KOPT-K1 (cell line): ENCODE measurements around the gene DPP6.

Experiments
- H3K27ac ChIP-seq: fragments of 200-600 bp; sonication (generic); 2 replicates; pipeline ENCODE4 v1.5.1; 2016; ENCODE audit warnings: antibody characterized with exemption, mild to moderate bottlenecking, low read depth, low read length; ENCODE audit not compliant: poor library complexity, severe bottlenecking
- H3K36me3 ChIP-seq: fragments of 200-600 bp; sonication (generic); 2 replicates; pipeline ENCODE4 v1.5.1; 2017; ENCODE audit warnings: antibody characterized with exemption, mild to moderate bottlenecking, low read length, moderate library complexity; ENCODE audit not compliant: insufficient read depth
- H3K9me3 ChIP-seq: fragments of 200-600 bp; sonication (generic); 2 replicates; pipeline ENCODE4 v1.5.1; 2017; ENCODE audit warnings: antibody characterized with exemption, low read length, mild to moderate bottlenecking; ENCODE audit not compliant: insufficient read depth, poor library complexity, severe bottlenecking

DPP6 gene

DNA sequence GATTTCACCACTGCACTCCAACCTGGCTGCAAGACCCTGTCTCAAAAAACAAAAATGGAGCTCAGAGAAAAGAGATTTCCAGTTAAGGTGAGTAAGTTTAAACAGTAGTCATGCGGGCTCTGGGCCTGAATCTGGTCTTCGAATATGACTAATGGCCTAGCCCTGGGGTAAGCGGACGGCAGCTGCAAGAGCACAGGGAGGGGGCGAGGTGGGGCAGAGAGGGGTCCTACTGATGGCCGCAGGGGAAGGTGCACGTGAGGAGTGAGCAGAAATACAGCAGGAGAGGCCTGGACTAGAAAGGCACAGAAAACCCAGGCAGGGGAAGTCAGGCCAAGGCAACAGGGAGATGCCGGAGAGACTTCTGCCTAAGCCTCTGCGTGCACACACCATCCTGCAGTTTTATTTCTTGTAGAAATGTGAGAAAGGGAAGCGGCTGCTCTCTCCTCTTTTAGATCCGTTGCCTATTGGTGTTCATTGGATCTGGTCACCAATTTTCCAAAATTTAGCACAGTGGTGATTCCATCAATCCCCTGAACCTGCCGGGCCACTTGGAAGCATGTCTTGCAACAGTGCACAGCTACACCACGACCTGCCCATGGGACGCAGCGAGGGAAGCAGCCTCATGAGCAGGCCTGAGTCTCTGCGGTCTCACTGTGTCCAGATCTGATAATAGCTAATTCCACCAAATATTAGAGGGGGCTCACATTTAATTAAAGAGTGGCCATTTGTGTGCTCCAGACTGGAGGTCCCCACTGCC lies 811.7 kb downstream of the DPP6 start:
- no peaks in the 10 kb centered on the region for H3K36me3 ChIP-seq
- H3K9me3 ChIP-seq = no peaks in the 10 kb centered on the region
- no peak overlapping the region for H3K27ac ChIP-seq

DNA sequence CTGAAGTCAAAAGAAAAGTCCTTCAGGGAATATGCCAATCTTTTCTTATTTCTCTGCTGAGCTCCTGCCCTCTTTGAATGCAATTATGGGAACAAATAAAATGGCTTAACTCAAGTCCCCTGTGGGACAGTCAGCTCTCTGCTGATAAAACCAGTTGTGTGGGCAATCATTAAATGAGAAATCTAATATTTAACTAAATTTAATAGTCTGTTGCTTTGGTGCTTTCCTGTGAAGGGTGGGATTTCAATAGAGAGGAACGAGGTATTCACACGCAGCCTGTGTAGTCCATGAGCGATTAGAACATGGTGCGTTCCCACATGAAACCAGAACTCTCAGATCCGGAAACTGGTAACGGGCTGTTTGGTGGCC lies 812.3 kb downstream of the DPP6 start:
- no peaks in the 10 kb centered on the region for H3K36me3 ChIP-seq
- no peak overlapping the region for H3K27ac ChIP-seq
- no peaks in the 10 kb centered on the region for H3K9me3 ChIP-seq

DNA sequence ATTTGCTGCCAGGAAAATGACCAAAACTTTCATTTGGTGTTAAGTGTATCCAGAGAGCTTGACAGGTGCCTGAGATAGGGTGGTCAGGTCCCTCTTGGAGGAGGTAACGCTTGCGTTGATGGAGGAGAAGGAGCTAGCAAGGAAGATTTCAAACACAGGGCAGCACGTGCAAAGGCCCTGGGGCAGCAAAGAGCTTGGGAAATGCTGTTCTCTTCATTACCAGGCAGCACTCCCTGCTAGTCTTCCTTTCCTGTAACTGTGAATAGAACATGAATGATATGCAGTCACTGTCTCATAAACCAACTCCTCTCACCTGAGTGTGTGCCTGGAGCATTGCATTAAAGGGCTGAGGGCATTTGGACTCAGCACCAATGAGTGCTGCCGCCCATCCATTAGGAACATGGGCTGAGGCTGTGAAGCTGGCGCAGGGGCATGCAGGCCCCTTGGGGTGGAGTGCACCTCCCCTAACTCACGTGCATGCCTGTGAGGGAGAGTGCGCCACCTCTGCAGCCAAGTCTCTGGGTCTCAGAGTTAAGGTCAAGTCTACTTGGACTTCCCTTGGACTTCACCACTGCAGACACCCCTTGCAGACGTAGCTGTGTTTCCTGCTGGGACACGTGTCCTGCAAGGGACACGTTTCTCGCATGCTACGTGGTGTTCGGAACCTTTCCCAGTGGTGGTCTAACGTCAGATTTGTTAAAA lies 813.9 kb downstream of the DPP6 start:
- Histone ChIP-seq H3K27ac (no peak overlapping the region), H3K9me3 (no peaks in the 10 kb centered on the region), H3K36me3 (no peaks in the 10 kb centered on the region)

DNA sequence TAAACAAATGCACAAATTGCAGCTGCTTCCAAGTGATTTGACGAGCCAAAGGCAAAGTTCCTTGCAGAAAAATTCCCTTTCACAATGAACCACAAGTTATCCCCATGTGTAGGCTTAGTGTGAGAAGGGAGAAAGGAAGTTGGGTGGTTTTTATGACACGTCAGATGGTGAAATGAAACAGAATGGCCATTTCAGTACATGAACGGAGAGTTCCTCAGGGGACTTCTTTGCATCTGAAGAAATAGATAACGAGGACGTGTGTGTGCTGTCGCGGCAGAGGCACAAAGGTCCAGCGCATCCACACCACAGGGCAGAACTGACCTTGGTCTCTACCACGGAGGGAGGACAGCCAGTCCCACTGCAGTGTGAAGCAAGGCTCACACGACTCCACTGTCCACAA lies 814.9 kb downstream of the DPP6 start:
- no peak overlapping the region for H3K27ac ChIP-seq
- no peaks in the 10 kb centered on the region for H3K36me3 ChIP-seq
- H3K9me3 ChIP-seq = no peaks in the 10 kb centered on the region

DNA sequence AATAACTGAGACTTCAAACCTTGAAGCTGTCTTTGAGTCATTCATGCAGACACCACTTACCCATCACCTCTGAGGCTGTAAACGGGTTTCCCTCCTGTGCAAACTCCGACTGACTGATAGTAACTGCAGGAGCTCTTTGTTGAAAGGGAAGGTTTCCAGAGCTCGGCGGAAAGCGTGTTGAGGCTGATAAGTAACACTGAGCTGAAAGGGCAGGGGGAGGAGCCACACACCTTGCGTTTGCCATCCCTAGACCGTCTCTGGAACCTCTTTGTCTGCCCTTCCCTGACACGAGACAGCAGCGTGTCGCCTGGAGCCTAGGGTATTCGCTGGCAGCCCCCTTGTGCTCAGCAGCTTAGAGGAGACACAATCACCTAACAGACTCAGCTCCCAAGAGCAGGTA lies 816.7 kb downstream of the DPP6 start:
- H3K36me3 ChIP-seq = no peaks in the 10 kb centered on the region
- no peaks in the 10 kb centered on the region for H3K9me3 ChIP-seq
- H3K27ac ChIP-seq = no peak overlapping the region

DNA sequence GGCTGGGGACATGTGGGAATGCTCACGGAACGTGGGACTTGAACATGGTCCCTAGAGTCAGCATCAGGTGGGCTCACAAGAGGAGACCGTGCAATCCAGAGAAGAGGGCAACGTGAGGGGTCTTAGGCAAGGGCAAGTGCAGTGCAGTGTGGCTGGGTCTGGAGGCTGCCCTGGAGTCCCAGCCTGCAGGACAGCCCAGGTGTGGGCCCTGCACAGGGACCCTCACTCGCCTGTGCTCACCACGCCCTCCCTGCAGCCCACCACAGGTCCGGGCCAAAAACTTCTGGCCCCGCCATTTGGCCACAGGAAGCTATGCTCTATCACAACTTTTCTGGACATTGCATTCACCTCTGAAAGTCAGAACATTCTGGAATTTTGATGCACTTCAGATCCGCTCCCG lies 817.2 kb downstream of the DPP6 start:
- no peaks in the 10 kb centered on the region for H3K36me3 ChIP-seq
- H3K9me3 ChIP-seq = no peaks in the 10 kb centered on the region
- H3K27ac ChIP-seq = no peak overlapping the region

DNA sequence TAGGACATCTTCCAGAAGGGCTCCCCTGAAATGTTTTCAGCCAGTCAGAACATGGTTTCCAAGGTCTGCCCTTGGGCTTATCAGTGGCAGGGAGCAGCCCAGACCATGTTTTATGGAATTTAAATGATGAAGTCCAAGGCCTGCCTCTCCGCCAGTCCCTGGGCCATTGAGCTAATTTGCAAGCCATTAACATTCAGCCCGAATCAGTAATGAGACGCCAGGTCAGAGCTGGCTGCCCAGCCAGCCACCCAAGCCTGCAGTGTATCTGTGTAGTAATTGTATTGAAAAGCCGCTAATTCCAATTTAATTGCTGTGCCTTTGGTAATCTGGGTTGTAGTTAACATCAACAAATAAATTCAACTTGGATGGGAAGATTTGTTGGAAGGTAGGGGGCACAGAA lies 819.3 kb downstream of the DPP6 start:
- Histone ChIP-seq H3K36me3 (no peaks in the 10 kb centered on the region), H3K27ac (no peak overlapping the region), H3K9me3 (no peaks in the 10 kb centered on the region)

DNA sequence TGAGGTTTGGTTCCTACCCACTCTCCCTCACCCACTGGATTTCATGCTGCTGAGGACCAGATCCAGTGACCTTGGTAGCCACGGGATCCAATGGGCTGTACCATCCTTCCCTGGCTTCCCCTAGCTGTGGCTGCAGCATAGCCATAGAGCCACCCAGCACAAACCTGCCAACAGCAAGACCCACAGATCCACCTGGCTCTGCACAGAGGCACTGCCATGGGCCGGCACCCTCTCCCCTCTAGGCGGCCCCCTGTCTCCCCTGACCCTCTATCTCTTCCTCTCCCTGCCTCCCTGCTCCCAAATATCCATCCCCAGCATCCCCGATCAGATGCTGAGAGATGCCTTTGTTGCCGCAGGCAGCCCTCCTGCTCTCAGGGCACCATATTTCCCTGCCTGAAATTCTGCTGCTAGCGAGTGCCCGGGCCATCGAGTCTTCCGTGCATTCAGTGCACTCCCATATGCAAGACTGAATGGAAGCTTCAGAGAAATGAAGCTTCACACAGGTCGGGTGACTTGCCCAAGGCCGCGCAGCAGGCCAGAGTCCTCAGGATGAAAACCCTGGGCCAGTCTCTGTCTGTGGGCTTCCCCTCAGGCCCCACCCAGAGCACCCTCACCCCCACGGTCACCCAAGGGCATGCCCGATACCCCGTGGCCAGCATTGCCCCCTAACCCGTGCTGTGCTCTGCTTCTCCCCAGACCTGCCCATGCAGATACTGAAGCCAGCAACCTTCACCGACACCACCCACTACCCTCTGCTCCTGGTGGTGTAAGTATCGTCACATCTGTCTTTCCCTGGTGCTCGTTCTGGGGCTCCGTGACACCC lies 819.9 kb downstream of the DPP6 start:
- no peaks in the 10 kb centered on the region for H3K36me3 ChIP-seq
- H3K9me3 ChIP-seq = no peaks in the 10 kb centered on the region
- H3K27ac ChIP-seq = no peak overlapping the region

DNA sequence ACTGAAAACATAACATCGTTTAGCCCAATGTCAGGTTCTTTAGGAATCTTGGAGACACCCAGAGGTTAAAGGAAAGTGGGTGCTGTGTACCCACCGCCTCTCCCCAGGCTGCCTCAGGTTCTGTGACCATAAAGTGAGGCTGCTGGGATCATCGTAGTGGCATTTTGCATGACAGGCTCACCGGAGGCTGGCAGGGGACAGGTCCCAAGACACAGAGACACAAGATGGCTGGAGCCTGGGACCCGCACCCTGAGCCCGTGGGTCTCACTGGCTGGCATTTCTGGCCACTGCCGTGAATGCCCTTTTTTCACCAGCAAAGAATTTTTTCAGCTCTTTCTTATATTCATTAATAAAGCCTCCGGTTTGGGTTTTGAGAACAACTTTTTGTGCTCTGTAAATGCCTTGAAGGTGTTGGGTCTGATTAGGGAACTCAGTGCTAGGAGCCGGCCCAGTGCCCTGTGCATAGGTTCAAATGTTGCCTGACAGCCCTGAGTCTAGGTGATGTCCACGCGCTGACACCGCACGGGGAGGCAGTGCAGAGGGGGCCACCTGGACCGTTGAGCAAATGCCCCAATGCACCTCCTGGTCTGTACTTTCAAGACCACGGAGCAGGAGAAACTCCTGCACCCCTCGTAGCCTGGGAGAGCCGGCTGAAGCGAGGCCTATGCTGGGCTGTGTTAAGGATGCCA lies 820.8 kb downstream of the DPP6 start:
- Histone ChIP-seq H3K9me3 (no peaks in the 10 kb centered on the region), H3K36me3 (no peaks in the 10 kb centered on the region), H3K27ac (no peak overlapping the region)

DNA sequence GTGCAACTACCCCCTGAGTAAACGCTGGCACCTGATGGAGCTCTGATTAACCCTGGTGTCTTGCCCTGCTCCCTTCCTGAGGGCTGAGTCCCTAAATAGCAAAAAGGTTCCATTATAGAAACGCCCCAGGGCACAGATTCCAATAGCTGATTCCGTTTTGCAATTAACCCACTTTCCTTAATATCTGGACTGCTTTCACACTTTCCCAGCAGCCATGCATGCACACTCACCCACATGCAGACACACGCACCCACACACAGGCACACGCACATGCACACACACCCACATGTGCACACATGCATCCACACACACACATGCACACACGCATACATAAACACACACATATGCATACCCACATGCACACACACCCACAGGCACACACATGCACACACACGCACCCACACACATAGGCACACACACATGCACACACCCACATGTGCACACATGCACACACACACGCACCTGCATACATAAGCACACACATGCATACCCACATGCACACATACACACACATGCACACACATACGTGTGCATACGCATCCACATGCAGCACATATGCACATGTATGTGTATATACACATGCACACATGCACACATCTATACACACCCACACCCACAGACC lies 821.4 kb downstream of the DPP6 start:
- Histone ChIP-seq H3K9me3 (no peaks in the 10 kb centered on the region), H3K36me3 (no peaks in the 10 kb centered on the region), H3K27ac (no peak overlapping the region)

DNA sequence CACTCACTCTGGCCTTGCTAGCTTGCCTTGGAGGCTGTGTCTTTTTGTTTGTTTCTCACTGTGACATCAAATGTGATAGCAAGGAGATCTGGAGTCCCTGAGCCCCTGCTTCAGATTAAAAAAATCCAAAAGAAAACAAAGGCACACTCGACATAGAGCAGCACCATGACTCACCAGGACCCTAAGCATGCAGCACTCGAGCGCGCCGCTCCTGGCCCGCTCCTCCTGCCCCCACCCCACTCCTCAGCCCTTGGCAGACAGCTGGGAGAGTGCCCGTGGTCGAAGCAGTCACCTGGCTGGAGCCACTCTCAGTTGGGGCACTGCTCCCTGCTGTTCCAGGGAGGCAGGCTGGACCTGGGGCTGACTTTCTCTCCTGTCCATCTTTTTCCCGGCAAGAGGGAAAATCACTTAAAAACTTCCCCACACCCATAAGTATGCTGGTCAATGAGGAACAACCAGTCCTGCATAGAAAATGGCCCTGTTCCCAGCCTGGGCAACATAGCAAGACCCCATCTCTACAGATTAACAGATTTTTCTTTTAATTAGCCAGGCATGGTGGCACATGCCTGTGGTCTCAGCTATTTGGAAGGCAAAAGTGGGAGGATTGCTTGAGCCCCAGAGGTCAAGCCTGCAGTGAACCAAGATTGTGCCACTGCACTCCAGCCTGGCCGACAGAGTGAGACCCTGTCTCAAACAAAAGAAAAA lies 822.4 kb downstream of the DPP6 start:
- Histone ChIP-seq H3K27ac (no peak overlapping the region), H3K9me3 (no peaks in the 10 kb centered on the region), H3K36me3 (no peaks in the 10 kb centered on the region)

DNA sequence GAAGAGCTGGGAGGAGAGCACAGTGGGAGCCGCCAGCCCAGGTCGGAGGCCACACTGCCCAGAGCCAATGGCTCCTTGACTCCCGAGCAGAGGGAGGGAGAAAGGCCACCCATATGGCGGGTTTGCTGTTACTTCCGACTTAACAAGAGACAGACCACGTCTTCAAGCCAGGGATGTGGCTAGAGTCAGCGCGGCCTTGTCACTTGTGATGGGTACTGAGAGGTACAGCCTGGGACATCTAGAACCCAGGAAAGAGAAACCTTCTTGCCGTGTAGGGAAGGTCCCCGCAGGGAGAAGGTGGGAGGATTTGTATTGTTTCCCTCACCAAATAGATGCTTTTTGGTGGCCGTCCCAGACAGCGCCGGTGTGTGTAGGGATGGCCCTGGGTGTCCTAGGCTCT lies 823.1 kb downstream of the DPP6 start:
- no peaks in the 10 kb centered on the region for H3K36me3 ChIP-seq
- H3K27ac ChIP-seq = no peak overlapping the region
- H3K9me3 ChIP-seq = no peaks in the 10 kb centered on the region

DNA sequence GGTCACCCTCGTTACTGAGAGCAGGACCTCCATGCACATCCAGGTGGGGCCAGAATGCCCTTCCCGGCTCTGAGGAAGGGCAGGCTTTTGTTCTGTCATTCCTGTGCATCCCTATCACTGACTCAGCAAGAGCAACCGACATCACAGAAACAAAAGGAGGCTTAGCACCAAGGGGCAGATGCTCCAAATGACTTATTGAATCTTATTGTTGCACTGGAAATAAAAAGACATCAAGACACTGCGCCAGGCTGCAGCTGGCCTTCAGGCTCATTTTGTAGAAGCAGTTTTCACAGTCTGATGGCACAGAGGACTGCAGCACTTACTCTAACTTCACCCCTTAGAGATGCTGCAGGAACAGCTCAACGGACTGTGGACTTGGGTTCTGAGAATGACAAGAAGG lies 824.3 kb downstream of the DPP6 start:
- Histone ChIP-seq H3K27ac (no peak overlapping the region), H3K9me3 (no peaks in the 10 kb centered on the region), H3K36me3 (no peaks in the 10 kb centered on the region)

DNA sequence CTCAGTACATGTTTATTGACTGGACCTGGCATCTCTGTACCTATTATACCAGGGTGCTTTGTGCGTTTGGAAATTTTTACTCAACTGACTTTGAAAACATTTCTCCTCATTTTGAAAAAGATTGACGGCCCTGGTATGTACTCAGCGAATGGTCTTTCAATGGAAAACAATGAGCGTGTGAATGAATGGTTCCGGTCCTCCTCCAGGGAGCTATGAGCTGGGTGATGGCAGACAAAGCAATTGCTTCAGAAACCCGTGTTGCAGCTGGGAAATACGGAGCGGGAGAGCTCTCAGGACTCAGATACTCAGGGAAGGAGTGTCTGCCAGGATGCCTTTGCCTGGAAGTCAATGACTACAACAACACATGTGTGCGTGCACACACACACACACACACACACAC lies 824.8 kb downstream of the DPP6 start:
- Histone ChIP-seq H3K9me3 (no peaks in the 10 kb centered on the region), H3K36me3 (no peaks in the 10 kb centered on the region)

More for the DNA sequence above, 824.8 kb downstream of the DPP6 start:
- no peak overlapping the region for H3K27ac ChIP-seq
